A549 (cell line): ENCODE measurements around the gene TRIML1. TPM values are rescaled to one million over a fixed set of nuclear protein-coding genes. Genes with fewer than 3 reads are reported as not detected.

Source experiments
- polyA plus RNA-seq, 4 experiments: library from polyadenylated mRNA; depleted of rRNA in 3 of 4; stranded (reverse); fragments of >200 nt; fragmentation: RNase III in 1 of 4; extraction: RNeasy Plus Mini Kit Qiagen cat#74134 plus additional on column Dnase treatment in 1 of 4; gene quantifications; 2 replicates in 3 of 4; 3 replicates in 1 of 4; pipeline ENCODE4 v1.2.3, GENCODE V29; 2011 to 2017
- small RNA-seq, 6 experiments: library from RNA; depleted of rRNA; stranded (forward); fragments of <200 nt; gene quantifications; one replicate each; pipeline ENCODE3, GENCODE V24; 2012

Gene TRIML1
- polyA plus RNA-seq, 2 of the 4 experiments (the other 2 are of a cell fraction), result not detected

Small RNA genes within 50 kb of the gene (small RNA-seq; reads per million reads assigned to genes)
- gene RNU6-173P, result 0 reads per million in 6 experiments

Other genes with a start within 250 kb of the TRIML1 start
- gene ZFP42, start 143.7 kb upstream of the TRIML1 start, polyA plus RNA-seq (2011; rRNA removed), result not detected in 2 replicates
- gene ZFP42, start 143.7 kb upstream of the TRIML1 start, polyA plus RNA-seq (2017; fragmentation: RNase III; extraction: RNeasy Plus Mini Kit Qiagen cat#74134 plus additional on column Dnase treatment), result not detected in 3 replicates
- 50.9 and 53.7 TPM in 2 replicates for gene TRIML2, start 29.8 kb upstream of the TRIML1 start, polyA plus RNA-seq (2011; rRNA removed)
- 56.2 to 58.1 TPM (median 56.9 TPM) in 3 replicates for gene TRIML2, start 29.8 kb upstream of the TRIML1 start, polyA plus RNA-seq (2017; fragmentation: RNase III; extraction: RNeasy Plus Mini Kit Qiagen cat#74134 plus additional on column Dnase treatment)